SK-N-SH (cell line): ENCODE data around the gene APP.

ENCODE experiments used
- FOSL2 ChIP-seq: IDR thresholded peaks from 2 replicates; pipeline ENCODE4 v1.4.0; 2012; ENCODE audit warnings: low read depth, mild to moderate bottlenecking, moderate library complexity, borderline replicate concordance
- FOXJ3 ChIP-seq: sonication (generic); formaldehyde crosslinking; IDR thresholded peaks from 2 replicates; pipeline ENCODE4 v1.5.1; 2020; ENCODE audit warnings: mild to moderate bottlenecking, missing genetic modification reagents
- GATA2 ChIP-seq: sonication (generic); formaldehyde crosslinking; IDR thresholded peaks from 2 replicates; pipeline ENCODE4 v1.5.0; 2020; ENCODE audit warnings: mild to moderate bottlenecking, missing genetic modification reagents
- JUND ChIP-seq: IDR thresholded peaks from 2 replicates; pipeline ENCODE4 v1.4.0; 2012
- MXI1 ChIP-seq: IDR thresholded peaks from 2 replicates; pipeline ENCODE4 v1.6.1; 2012; ENCODE audit warnings: mild to moderate bottlenecking, low read depth, low read length, improper control_type of control experiment
- POLR2AphosphoS5 ChIP-seq: IDR thresholded peaks from 2 replicates; pipeline ENCODE4 v1.6.1; 2012; ENCODE audit warnings: low read depth, low read length
- REST ChIP-seq: IDR thresholded peaks from 2 replicates; pipeline ENCODE4 v1.6.1; 2012; ENCODE audit warnings: mild to moderate bottlenecking, low read depth, low read length, moderate library complexity
- TAF1 ChIP-seq: IDR thresholded peaks from 2 replicates; pipeline ENCODE4 v1.6.1; 2012; ENCODE audit warnings: low read depth, mild to moderate bottlenecking, low read length, moderate library complexity, borderline replicate concordance
- YY1 ChIP-seq: IDR thresholded peaks from 2 replicates; pipeline ENCODE4 v1.4.0; 2012; ENCODE audit warnings: low read depth, mild to moderate bottlenecking
- TF ChIP-seq, protein P1 (sequence below): fragments of 200-600 bp; sonication (generic); IDR thresholded peaks from 2 replicates; pipeline ENCODE4 v1.6.1; 2017; ENCODE audit warnings: antibody characterized with exemption, mild to moderate bottlenecking, moderate library complexity

DNA sequence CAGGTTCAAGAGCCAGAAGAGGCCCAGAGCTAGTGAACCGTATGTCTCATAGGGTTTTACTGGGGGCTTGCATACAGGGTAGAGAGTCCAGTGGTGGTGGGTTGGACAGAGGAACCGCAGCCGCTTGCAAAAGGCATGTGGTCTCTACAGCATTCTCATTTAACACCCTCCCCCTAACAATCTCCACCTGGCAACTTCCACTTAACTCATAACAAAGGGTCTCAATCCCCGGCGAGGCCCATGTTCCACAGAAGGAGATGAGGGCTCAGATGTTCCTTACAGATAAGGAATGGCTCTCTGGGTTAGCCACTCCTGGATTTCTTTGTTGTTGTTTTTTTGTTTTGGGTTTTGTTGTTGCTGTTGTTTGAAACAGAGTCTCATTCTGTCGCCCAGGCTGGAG lies 106.1 kb downstream of the APP start:
- TF ChIP-seq MXI1 (no peak), POLR2AphosphoS5 (no peak), TAF1 (no peak), JUND (no peak), FOXJ3 (no peak), REST (no peak), GATA2 (no peak), YY1 (no peak), FOSL2 (no peak)
- TF ChIP-seq, protein P1, sequence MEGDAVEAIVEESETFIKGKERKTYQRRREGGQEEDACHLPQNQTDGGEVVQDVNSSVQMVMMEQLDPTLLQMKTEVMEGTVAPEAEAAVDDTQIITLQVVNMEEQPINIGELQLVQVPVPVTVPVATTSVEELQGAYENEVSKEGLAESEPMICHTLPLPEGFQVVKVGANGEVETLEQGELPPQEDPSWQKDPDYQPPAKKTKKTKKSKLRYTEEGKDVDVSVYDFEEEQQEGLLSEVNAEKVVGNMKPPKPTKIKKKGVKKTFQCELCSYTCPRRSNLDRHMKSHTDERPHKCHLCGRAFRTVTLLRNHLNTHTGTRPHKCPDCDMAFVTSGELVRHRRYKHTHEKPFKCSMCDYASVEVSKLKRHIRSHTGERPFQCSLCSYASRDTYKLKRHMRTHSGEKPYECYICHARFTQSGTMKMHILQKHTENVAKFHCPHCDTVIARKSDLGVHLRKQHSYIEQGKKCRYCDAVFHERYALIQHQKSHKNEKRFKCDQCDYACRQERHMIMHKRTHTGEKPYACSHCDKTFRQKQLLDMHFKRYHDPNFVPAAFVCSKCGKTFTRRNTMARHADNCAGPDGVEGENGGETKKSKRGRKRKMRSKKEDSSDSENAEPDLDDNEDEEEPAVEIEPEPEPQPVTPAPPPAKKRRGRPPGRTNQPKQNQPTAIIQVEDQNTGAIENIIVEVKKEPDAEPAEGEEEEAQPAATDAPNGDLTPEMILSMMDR = no peak
